Thyroid gland (tissue), 4 donors: Measurements from ENCODE around the gene SIRT7. TPM values are rescaled to one million over a fixed set of nuclear protein-coding genes. Genes with fewer than 3 reads are reported as not detected.

Experiments used
- DNase-seq, 2 donors: peaks; one replicate each; pipeline ENCODE4 v3.0.0-alpha.2; 2019
- H3K27ac ChIP-seq, 3 donors: fragments of 200-600 bp; sonication (generic); 1 replicate in 2 of 3; 2 replicates in 1 of 3; pipeline ENCODE4 v1.5.1; 2016 to 2019; ENCODE audit warnings: mild to moderate bottlenecking in 1 of 3, moderate library complexity in 1 of 3
- H3K27me3 ChIP-seq: fragments of 200-600 bp; sonication (generic); one replicate; pipeline ENCODE4 v1.5.1; 2019
- H3K36me3 ChIP-seq, 2 donors: fragments of 200-600 bp; sonication (generic); one replicate each; pipeline ENCODE4 v1.5.1; 2016 to 2019
- H3K4me1 ChIP-seq, 2 donors: fragments of 200-600 bp; sonication (generic); one replicate each; pipeline ENCODE4 v1.5.1; 2017 to 2019
- H3K4me3 ChIP-seq, 3 donors: fragments of 200-600 bp; sonication (generic); replicated peaks in 1 of 3; 1 replicate in 2 of 3; 2 replicates in 1 of 3; pipeline ENCODE4 v1.5.1; 2016; ENCODE audit warnings: mild to moderate bottlenecking in 1 of 3
- H3K9me3 ChIP-seq: fragments of 200-600 bp; sonication (generic); one replicate; pipeline ENCODE4 v1.5.1; 2017
- CTCF ChIP-seq, 6 experiments: fragments of 200-600 bp in 3 of 6; fragments of 450-650 bp in 3 of 6; sonication (generic) in 3 of 6; IDR thresholded peaks; one replicate each; pipeline ENCODE4 v1.5.1; 2016 to 2019; ENCODE audit warnings: antibody characterized with exemption in 6 of 6, mild to moderate bottlenecking in 2 of 6, inconsistent platforms in 1 of 6, moderate library complexity in 1 of 6
- POLR2A ChIP-seq, 2 donors: fragments of 450-650 bp; IDR thresholded peaks; one replicate each; pipeline ENCODE4 v1.6.1; 2017; ENCODE audit warnings: antibody characterized with exemption in 2 of 2, mild to moderate bottlenecking in 2 of 2, moderate library complexity in 1 of 2
- WGBS, 2 donors: methylation state at CpG; one replicate each; pipeline ENCODE4 v1.1.5; 2017; 5-methylcytosine and 5-hydroxymethylcytosine counted together
- intact Hi-C: fragments of 100-400 bp; cut with DNase I; formaldehyde crosslinking; loops from one replicate; pipeline ENCODE4 v1.15.1; 2023
- total RNA-seq, 4 donors: library from RNA; depleted of rRNA; stranded (reverse); fragments of >200 nt; gene quantifications; one replicate each; pipeline ENCODE4 v1.2.3, GENCODE V29; 2016

SIRT7 gene
- total RNA-seq, 4 donors from 2014 or later: 8.9 to 23.5 (median 15.8) TPM

- no peaks in the 10 kb centered on the region for H3K36me3 ChIP-seq
- WGBS, 2 donors: 85% methylated on average over 13 to 15 of the region's 20 CpGs
- intact Hi-C loops: no loop called here
- no peak overlapping the region for H3K4me3 ChIP-seq
- H3K4me1 ChIP-seq: peaks cover 12 to 19% of the 10 kb centered on the region in 2 donors
- H3K27ac ChIP-seq: no peak overlapping the region
- TF ChIP-seq CTCF (IDR thresholded peaks at IDR 0.05): no peak
- TF ChIP-seq POLR2A (IDR thresholded peaks at IDR 0.05): no peak
- H3K9me3 ChIP-seq: no peaks in the 10 kb centered on the region
- DNase-seq: no peak
- no peaks in the 10 kb centered on the region for H3K27me3 ChIP-seq
These were observed 12.5 kb upstream of the SIRT7 start for GRCh38 chr17:81930142-81931125.

DNA sequence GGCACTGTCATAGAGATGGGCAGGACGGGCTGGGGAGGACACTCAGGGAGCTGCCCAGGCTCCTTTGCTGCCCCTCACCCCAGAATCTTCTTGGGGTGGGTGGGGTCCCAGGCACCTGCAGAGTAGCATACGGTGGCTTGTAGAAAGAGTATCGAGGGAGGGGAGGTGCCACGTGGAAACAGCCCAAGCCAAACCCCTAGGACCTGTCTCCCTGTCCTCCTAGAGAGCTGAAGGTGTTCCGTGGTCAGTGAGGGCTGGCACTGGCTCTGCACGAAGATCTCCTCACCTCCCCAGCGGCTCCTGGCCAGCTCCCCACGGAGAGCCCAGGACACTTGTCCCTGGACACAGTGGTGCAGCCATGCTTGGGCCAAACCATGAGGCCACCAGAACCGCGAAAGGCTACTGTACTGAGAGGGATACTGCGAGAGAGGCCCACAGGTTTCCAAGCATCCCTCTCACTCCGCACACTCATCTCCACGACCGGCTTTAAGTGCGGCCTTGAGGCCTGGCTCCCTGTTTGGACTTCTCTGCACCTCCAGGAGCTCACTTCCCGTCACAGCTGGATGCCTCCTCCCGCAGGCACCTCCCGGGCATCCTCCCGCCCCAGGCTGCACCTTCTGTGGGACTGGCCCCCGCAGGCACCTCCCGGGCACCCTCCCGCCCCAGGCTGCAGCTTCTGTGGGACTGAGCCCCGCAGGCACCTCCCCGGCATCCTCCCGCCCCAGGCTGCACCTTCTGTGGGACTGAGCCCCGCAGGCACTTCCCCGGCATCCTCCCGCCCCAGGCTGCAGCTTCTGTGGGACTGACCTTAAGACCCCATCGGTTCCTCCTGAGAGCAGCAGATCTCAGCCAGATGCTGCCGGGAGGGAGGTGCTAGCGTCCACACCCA, 11.5 kb upstream of the SIRT7 start:
- Histone ChIP-seq H3K27ac (no peak overlapping the region), H3K9me3 (no peaks in the 10 kb centered on the region), H3K4me3 (no peak overlapping the region), H3K27me3 (no peaks in the 10 kb centered on the region), H3K4me1 (peaks cover 21 to 29% of the 10 kb centered on the region in 2 donors), H3K36me3 (no peaks in the 10 kb centered on the region)
- TF ChIP-seq POLR2A (IDR thresholded peaks at IDR 0.05) (no peak), CTCF (IDR thresholded peaks at IDR 0.05) (no peak)
- 89 to 92% methylated on average over 25 to 31 of the region's 31 CpGs for WGBS, 2 donors
- DNase-seq: no peak
- intact Hi-C loops: no loop called here

DNA sequence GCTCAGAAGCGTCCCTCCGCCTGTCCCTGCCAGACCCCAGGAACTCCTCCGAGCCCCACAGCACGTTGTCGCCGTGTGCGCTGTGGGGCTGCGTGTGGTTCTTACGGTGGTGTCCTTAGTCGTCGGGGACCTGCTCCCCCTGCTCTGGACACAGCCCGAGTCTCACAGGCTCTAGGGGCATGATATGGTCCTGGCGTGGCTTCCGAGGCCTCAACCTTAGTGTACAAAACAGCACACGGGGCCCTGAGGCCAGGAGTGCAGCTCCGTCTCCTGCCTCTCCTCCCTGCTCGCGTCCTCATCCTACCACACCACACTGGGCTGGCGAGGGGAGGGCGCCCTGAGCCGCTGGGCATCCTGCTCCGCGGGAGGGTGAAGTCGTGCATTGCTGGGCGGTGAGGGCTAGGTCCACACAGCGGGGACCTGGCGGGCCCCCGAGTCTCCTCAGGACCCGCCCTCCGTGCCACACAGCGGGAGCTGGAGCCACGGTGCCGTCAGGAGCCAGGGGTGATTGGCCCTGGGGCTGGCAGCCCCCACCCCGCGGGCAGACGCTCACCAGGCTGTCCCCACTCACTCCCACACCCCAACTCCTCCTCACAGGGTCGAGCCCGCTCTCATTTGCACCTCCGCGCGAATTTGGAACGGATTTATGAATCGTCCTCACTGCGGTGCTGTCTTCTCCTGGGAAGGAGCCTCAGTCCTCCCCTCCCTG, 10.7 kb upstream of the SIRT7 start:
- WGBS, 2 donors: 32 to 53% methylated on average over 13 to 23 of the region's 44 CpGs
- Histone ChIP-seq H3K27ac (no peak overlapping the region), H3K4me3 (peak overlapping the region in 2 of 3 donors; percentile 29 to 98), H3K9me3 (no peaks in the 10 kb centered on the region), H3K27me3 (no peaks in the 10 kb centered on the region), H3K36me3 (no peaks in the 10 kb centered on the region), H3K4me1 (peaks cover 29 to 37% of the 10 kb centered on the region in 2 donors)
- DNase-seq: peak; percentile 12 to 25
- intact Hi-C loops: no loop called here
- TF ChIP-seq CTCF (IDR thresholded peaks at IDR 0.05): no peak

DNA sequence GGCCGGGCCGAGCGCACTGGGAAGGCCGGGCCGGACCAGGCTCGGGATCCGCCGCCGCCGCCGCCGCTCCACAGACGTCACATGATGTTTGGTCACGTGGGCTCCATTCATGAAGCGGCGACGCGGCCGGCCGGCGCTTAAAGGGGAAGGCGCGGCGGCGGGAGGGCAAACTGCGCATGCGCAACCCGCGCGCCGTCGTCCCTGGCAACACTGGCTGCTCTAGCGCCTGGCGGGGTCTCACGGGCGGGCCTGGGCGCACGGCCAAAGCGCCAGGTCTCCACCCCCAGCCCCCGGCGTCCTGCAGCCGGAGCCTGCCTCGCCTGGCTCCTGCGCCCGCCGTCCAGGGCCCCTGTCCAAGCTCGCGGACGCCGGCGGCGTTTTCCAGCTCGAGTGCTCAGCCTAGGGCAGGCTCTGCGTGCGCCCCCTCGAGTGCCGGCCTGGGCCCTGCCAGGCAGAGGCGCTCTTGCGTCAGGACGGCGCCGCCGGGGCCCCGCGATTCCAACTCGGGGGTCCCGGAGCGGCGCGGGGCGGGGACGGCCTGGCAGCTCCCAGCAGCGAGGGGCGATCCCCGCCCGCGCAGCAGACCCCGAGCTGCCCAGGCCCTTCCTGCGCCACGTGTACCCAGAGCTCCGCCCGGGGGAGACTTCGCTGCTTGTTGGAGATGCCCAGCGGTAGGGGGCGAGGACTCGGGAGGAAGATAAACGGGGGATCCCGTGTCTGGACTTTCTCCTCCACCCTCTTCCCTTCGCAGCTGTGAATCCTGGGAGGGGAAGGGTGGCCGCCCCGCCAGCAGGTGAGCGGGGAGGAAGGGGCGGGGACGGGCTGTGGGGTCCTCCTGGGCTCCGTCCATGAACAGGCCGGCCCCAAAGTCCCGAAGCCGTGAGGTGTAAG, 9.9 kb upstream of the SIRT7 start, which contains the start of gene MAFG:
Gene MAFG, minus strand, starts transcription at position 83 of the 891 bp plus-strand sequence. CDS start 4,550 bp downstream, outside the sequence.
- H3K27ac ChIP-seq: peak within 1 kb of the TSS; percentile 85 to 93 (median 91)
- TF ChIP-seq CTCF (IDR thresholded peaks at IDR 0.05) (peak in 1 of 6 experiments; percentile 43), POLR2A (IDR thresholded peaks at IDR 0.05) (peak; percentile 7 to 84)
- no peaks in the 10 kb centered on the region for H3K9me3 ChIP-seq
- DNase-seq: peak; percentile 93
- no peaks in the 10 kb centered on the region for H3K27me3 ChIP-seq
- H3K36me3 ChIP-seq: no peaks in the 10 kb centered on the region
- peaks cover 36 to 45% of the 10 kb centered on the region in 2 donors for H3K4me1 ChIP-seq
- H3K4me3 ChIP-seq: peak within 1 kb of the TSS; percentile 51 to 98 (median 87)
- WGBS, 2 donors: 0% methylated on average over 3 to 12 of the region's 98 CpGs
- intact Hi-C loops: no loop called here
